HCT116 (cell line): ENCODE results near the gene DNAJB5. TPM values are rescaled to one million over a fixed set of nuclear protein-coding genes. Genes with fewer than 3 reads are reported as not detected.

ENCODE experiments used
- ATAC-seq: fragments of 200-7000 bp; cut with Tn5 transposase; 2 replicates; pipeline ENCODE4 v1.9.1; 2020; ENCODE audit warnings: mild to moderate bottlenecking, moderate library complexity
- BruUV-seq: library from RNA; stranded (reverse); fragments of 400-500 nt; replicated peaks from 2 replicates; lab custom pipeline; 2021; lab: Mats Ljungman, UMichigan
- CTCF ChIA-PET: fragments of 300-600 bp; sonication (Branson Sonifier 250); formaldehyde crosslinking; loops from one replicate; lab custom pipeline; 2021; ENCODE audit warnings: antibody characterized with exemption; lab: Charles Lee
- POLR2A ChIA-PET: fragments of 300-600, 350-600 bp; sonication (Branson Sonifier 250); formaldehyde crosslinking; loops from one replicate; lab custom pipeline; 2021; ENCODE audit warnings: antibody characterized with exemption; lab: Charles Lee
- RAD21 ChIA-PET, 2 experiments: fragments of 300-600 bp; sonication (Branson Sonifier 250); formaldehyde crosslinking; loops; one replicate each; lab custom pipeline; 2023; ENCODE audit warnings: low total read pairs in 2 of 2; ENCODE audit not compliant: uncharacterized antibody in 2 of 2, unreplicated experiment in 2 of 2, low non-redundant PET in 1 of 2; lab: Charles Lee
- DNase-seq: peaks from one replicate; pipeline ENCODE4 v3.0.0-alpha.2; 2010; ENCODE audit warnings: low read depth, low spot score
- H2AFZ ChIP-seq: fragments of 200-600 bp; shearing (Covaris generic), sonication (generic); 2 replicates; pipeline ENCODE4 v1.6.1; 2017; ENCODE audit warnings: low read depth, mixed run types, mixed read lengths, antibody characterized with exemption, low read length; ENCODE audit not compliant: poor library complexity, severe bottlenecking
- H3K27ac ChIP-seq: 2 replicates; pipeline ENCODE4 v1.5.1; 2012; ENCODE audit warnings: low read depth, low read length
- H3K27me3 ChIP-seq: fragments of 200-600 bp; sonication (generic); 2 replicates; pipeline ENCODE4 v1.6.1; 2016; ENCODE audit warnings: mixed run types, low read length, mixed read lengths; ENCODE audit not compliant: insufficient read depth
- H3K36me3 ChIP-seq, 2 experiments: fragments of 200-500 bp in 1 of 2; fragments of 200-600 bp in 1 of 2; sonication (Bioruptor generic) in 1 of 2; sonication (generic) in 1 of 2; 2 replicates each; pipeline versions ENCODE4 v1.5.1 to v1.6.1; 2014 to 2016; ENCODE audit warnings: low read length in 2 of 2, inconsistent platforms in 1 of 2, mixed read lengths in 1 of 2, mixed run types in 1 of 2; ENCODE audit not compliant: insufficient read depth in 2 of 2, control insufficient read depth in 1 of 2
- H3K4me1 ChIP-seq, 2 experiments: fragments of 200-600 bp in 1 of 2; sonication (generic) in 1 of 2; 2 replicates each; pipeline versions ENCODE4 v1.5.1 to v1.6.1; 2012 to 2017; ENCODE audit warnings: low read length in 2 of 2, inconsistent platforms in 1 of 2, mild to moderate bottlenecking in 1 of 2, mixed read lengths in 1 of 2, mixed run types in 1 of 2, moderate library complexity in 1 of 2; ENCODE audit not compliant: insufficient read depth in 2 of 2, control insufficient read depth in 1 of 2
- H3K4me2 ChIP-seq: fragments of 200-600 bp; sonication (generic); 2 replicates; pipeline ENCODE4 v1.6.1; 2017; ENCODE audit warnings: mixed run types, low read length, mixed read lengths
- H3K4me3 ChIP-seq, 2 experiments: fragments of 200-600 bp in 1 of 2; sonication (generic) in 1 of 2; replicated peaks in 1 of 2; 2 replicates each; pipeline ENCODE4 v1.5.1; 2011 to 2016; ENCODE audit warnings: low read length in 2 of 2, control low read depth in 1 of 2, low read depth in 1 of 2, mild to moderate bottlenecking in 1 of 2, mixed read lengths in 1 of 2, mixed run types in 1 of 2
- H3K79me2 ChIP-seq: fragments of 200-600 bp; sonication (generic); 2 replicates; pipeline ENCODE4 v1.6.1; 2017; ENCODE audit warnings: mild to moderate bottlenecking, mixed run types, low read length, moderate library complexity, mixed read lengths; ENCODE audit not compliant: insufficient read depth
- H3K9ac ChIP-seq: fragments of 200-600 bp; sonication (generic); 2 replicates; pipeline ENCODE4 v1.6.1; 2016; ENCODE audit warnings: low read length, mixed read lengths
- H3K9me2 ChIP-seq: fragments of 200-600 bp; sonication (generic), shearing (Covaris generic); 2 replicates; pipeline ENCODE4 v1.6.1; 2017; ENCODE audit warnings: mixed run types, mild to moderate bottlenecking, moderate library complexity; ENCODE audit not compliant: insufficient read depth
- H3K9me3 ChIP-seq, 2 experiments: fragments of 200-500 bp in 1 of 2; fragments of 200-600 bp in 1 of 2; sonication (Bioruptor generic) in 1 of 2; sonication (generic) in 1 of 2; 2 replicates each; pipeline ENCODE4 v1.6.1; 2014 to 2017; ENCODE audit warnings: low read length in 2 of 2, mixed read lengths in 2 of 2, inconsistent platforms in 1 of 2, low read depth in 1 of 2, mild to moderate bottlenecking in 1 of 2, mixed run types in 1 of 2, moderate library complexity in 1 of 2; ENCODE audit not compliant: control insufficient read depth in 1 of 2, insufficient read depth in 1 of 2
- H4K20me1 ChIP-seq: fragments of 200-600 bp; sonication (generic), shearing (Covaris generic); 2 replicates; pipeline ENCODE4 v1.6.1; 2017; ENCODE audit warnings: mixed run types, mild to moderate bottlenecking, moderate library complexity; ENCODE audit not compliant: insufficient read depth
- CBX3 ChIP-seq: IDR thresholded peaks from 2 replicates; pipeline ENCODE4 v1.6.1; 2012; ENCODE audit warnings: low read depth
- CEBPB ChIP-seq: IDR thresholded peaks from 2 replicates; pipeline ENCODE4 v1.6.1; 2012; ENCODE audit warnings: low read depth
- EGR1 ChIP-seq: IDR thresholded peaks from 2 replicates; pipeline ENCODE4 v1.6.1; 2012; ENCODE audit warnings: low read depth
- ELF1 ChIP-seq: IDR thresholded peaks from 2 replicates; pipeline ENCODE4 v1.6.1; 2012; ENCODE audit warnings: low read depth, borderline replicate concordance
- EZH2 ChIP-seq: fragments of 200-600 bp; sonication (generic); IDR thresholded peaks from 2 replicates; pipeline ENCODE4 v1.6.1; 2017; ENCODE audit warnings: antibody characterized with exemption, mixed run types
- EZH2phosphoT487 ChIP-seq: fragments of 200-600 bp; IDR thresholded peaks from 2 replicates; pipeline ENCODE4 v1.6.1; 2018; ENCODE audit warnings: antibody characterized with exemption, borderline replicate concordance
- MAX ChIP-seq: IDR thresholded peaks from 2 replicates; pipeline ENCODE4 v1.6.1; 2012
- POLR2A ChIP-seq: IDR thresholded peaks from 2 replicates; pipeline ENCODE4 v1.7.0; 2011; ENCODE audit warnings: borderline replicate concordance; ENCODE audit not compliant: insufficient read depth, insufficient read length; ENCODE audit errors: extremely low read depth
- RAD21 ChIP-seq: IDR thresholded peaks from 2 replicates; pipeline ENCODE4 v1.6.1; 2012; ENCODE audit warnings: low read depth, mild to moderate bottlenecking
- SP1 ChIP-seq: IDR thresholded peaks from 2 replicates; pipeline ENCODE4 v1.6.1; 2012; ENCODE audit warnings: low read depth
- YY1 ChIP-seq: IDR thresholded peaks from 2 replicates; pipeline ENCODE4 v1.6.1; 2011; ENCODE audit warnings: low read length, low read depth, moderate library complexity, mild to moderate bottlenecking; ENCODE audit not compliant: insufficient replicate concordance; ENCODE audit errors: extremely low read depth
- ZNF274 ChIP-seq: fragments of 200-500 bp; sonication (Bioruptor generic); IDR thresholded peaks from 2 replicates; pipeline ENCODE4 v1.6.1; 2014; ENCODE audit warnings: mild to moderate bottlenecking, low read depth, low read length, inconsistent platforms
- intact Hi-C: fragments of 100-400 bp; cut with micrococcal nuclease; formaldehyde crosslinking; loops from 2 replicates; pipeline ENCODE4 v1.10.0; 2022
- total RNA-seq: library from RNA; stranded (reverse); gene quantifications from one replicate; pipeline ENCODE4 v1.2.1, GENCODE V29; 2021; ENCODE audit not compliant: unreplicated experiment
- TF ChIP-seq, protein P1 (sequence below): IDR thresholded peaks from 2 replicates; pipeline ENCODE4 v1.6.1; 2012; ENCODE audit warnings: low read depth
- TF ChIP-seq, protein P2 (sequence below), 3 experiments: fragments of 200-600 bp in 1 of 3; sonication (generic) in 1 of 3; IDR thresholded peaks in 2 of 3; conservative IDR thresholded peaks in 1 of 3; 2 replicates each; pipeline ENCODE4 v1.5.1; 2012 to 2017; ENCODE audit warnings: low read depth in 2 of 3, low read length in 2 of 3, antibody characterized with exemption in 1 of 3, borderline replicate concordance in 1 of 3, control low read depth in 1 of 3, mild to moderate bottlenecking in 1 of 3, mixed read lengths in 1 of 3, mixed run types in 1 of 3, moderate library complexity in 1 of 3; ENCODE audit not compliant: insufficient read depth in 1 of 3

The DNAJB5 gene
- total RNA-seq, 1 experiment from 2014 or later, result 3.6 TPM

DNA sequence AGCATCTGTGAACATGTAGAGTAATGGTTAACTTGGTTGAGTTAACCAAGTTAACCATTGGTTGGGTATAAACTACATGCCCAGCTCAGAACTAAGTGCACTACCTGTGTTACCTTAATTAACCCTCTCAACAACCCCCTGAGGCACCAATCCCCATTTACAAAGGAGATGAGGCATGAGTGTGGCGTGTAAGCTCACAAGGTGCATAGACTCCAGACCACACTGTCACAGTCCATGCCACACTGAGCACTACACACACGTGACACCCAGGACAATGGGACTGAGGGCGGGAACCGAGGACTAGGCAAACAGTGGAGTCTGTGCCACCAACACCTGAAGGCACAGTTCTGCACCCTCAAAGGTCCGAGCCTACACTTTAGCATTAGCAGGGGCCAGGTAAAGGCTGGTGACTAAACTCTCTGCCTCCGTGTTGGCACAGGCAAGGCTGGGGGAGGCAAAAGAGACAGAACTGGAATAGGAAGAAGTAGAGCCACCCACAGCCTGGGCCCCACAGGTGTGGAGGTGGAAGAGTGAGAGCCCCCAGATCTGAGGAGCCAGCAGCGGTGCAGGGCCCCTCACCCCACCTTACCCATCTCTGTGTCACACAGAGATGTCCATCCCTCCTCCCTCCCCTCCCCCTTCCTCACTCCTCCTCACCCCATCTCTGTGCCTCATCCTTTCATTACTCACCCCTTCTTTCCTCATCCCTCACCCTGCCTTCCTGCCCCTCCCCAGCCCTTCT lies 2.2 kb upstream of the DNAJB5 start (continued):
- TF ChIP-seq, protein P1, sequence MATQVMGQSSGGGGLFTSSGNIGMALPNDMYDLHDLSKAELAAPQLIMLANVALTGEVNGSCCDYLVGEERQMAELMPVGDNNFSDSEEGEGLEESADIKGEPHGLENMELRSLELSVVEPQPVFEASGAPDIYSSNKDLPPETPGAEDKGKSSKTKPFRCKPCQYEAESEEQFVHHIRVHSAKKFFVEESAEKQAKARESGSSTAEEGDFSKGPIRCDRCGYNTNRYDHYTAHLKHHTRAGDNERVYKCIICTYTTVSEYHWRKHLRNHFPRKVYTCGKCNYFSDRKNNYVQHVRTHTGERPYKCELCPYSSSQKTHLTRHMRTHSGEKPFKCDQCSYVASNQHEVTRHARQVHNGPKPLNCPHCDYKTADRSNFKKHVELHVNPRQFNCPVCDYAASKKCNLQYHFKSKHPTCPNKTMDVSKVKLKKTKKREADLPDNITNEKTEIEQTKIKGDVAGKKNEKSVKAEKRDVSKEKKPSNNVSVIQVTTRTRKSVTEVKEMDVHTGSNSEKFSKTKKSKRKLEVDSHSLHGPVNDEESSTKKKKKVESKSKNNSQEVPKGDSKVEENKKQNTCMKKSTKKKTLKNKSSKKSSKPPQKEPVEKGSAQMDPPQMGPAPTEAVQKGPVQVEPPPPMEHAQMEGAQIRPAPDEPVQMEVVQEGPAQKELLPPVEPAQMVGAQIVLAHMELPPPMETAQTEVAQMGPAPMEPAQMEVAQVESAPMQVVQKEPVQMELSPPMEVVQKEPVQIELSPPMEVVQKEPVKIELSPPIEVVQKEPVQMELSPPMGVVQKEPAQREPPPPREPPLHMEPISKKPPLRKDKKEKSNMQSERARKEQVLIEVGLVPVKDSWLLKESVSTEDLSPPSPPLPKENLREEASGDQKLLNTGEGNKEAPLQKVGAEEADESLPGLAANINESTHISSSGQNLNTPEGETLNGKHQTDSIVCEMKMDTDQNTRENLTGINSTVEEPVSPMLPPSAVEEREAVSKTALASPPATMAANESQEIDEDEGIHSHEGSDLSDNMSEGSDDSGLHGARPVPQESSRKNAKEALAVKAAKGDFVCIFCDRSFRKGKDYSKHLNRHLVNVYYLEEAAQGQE, result no peak
- no peak for TF ChIP-seq ZNF274
- TF ChIP-seq SP1, result no peak
- no peak for TF ChIP-seq EZH2phosphoT487
- TF ChIP-seq RAD21, result no peak
- TF ChIP-seq CEBPB, result no peak

- Histone ChIP-seq H3K4me1 (peaks cover 17 to 48% of the 10 kb centered on the region in 2 experiments), H4K20me1 (no peaks in the 10 kb centered on the region), H3K9me3 (no peaks in the 10 kb centered on the region), H3K36me3 (no peaks in the 10 kb centered on the region), H3K27ac (no peak overlapping the region), H3K4me2 (peak overlapping the region; percentile 94), H3K79me2 (no peaks in the 10 kb centered on the region), H2AFZ (no peak overlapping the region), H3K27me3 (no peaks in the 10 kb centered on the region), H3K4me3 (peak overlapping the region in 1 of 2 experiments; percentile 73; a peak in 3 of 4 replicates), H3K9ac (no peak overlapping the region; the same call in 1 of the 2 replicates), H3K9me2 (no peaks in the 10 kb centered on the region)
- no peak for ATAC-seq
- intact Hi-C loops, result loop anchor here (10.0 kb wide), 2 partner anchors 314 to 486 kb away; no protein-coding TSS in a partner anchor
- DNase-seq, result no peak
- POLR2A ChIA-PET, result no interaction called here
- RAD21 ChIA-PET, result no interaction called here
- CTCF ChIA-PET, result interaction anchor here (2.6 kb wide), 1 partner anchor 89 kb away, joined by 14 read pairs; no protein-coding TSS in a partner anchor
- BruUV-seq, result no TSS peak
- TF ChIP-seq EZH2phosphoT487 (no peak), ELF1 (no peak), CBX3 (no peak), EGR1 (no peak), RAD21 (no peak), POLR2A (no peak), EZH2 (no peak), YY1 (no peak), MAX (no peak)
- TF ChIP-seq, protein P2, sequence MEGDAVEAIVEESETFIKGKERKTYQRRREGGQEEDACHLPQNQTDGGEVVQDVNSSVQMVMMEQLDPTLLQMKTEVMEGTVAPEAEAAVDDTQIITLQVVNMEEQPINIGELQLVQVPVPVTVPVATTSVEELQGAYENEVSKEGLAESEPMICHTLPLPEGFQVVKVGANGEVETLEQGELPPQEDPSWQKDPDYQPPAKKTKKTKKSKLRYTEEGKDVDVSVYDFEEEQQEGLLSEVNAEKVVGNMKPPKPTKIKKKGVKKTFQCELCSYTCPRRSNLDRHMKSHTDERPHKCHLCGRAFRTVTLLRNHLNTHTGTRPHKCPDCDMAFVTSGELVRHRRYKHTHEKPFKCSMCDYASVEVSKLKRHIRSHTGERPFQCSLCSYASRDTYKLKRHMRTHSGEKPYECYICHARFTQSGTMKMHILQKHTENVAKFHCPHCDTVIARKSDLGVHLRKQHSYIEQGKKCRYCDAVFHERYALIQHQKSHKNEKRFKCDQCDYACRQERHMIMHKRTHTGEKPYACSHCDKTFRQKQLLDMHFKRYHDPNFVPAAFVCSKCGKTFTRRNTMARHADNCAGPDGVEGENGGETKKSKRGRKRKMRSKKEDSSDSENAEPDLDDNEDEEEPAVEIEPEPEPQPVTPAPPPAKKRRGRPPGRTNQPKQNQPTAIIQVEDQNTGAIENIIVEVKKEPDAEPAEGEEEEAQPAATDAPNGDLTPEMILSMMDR (IDR thresholded peaks at IDR 0.05 in 2 of 3, conservative IDR thresholded peaks at IDR 0.05 in 1 of 3; ENCODE audit: borderline replicate concordance in 1 of 3, insufficient read depth in 1 of 3, low read depth in 2 of 3, low read length in 2 of 3), result no peak
Observed at GRCh38 chr9:34988218-34989002, 1.1 kb upstream of the DNAJB5 start.
